ENCODE data around the gene SCAMP3. TPM values are rescaled to one million over a fixed set of nuclear protein-coding genes. Genes with fewer than 3 reads are reported as not detected.

Gene SCAMP3
- total RNA-seq, 1 experiment from 2014 or later = 64.2 TPM

GRCh38 chr1:155308493-155309422 lies 46.6 kb upstream of the SCAMP3 start, which contains the start of gene FDPS (continued):
- TF ChIP-seq ZBTB33 (IDR thresholded peaks at IDR 0.05; ENCODE audit: extremely low read depth, insufficient replicate concordance, low read length) (peak; percentile 96), SP1 (IDR thresholded peaks at IDR 0.05; ENCODE audit: low read depth) (peak; percentile 99), FOSL1 (IDR thresholded peaks at IDR 0.05; ENCODE audit: low read depth) (no peak), ZFX (IDR thresholded peaks at IDR 0.05) (peak; percentile 63; the same call in 1 of the 2 replicates), TCF7L2 (IDR thresholded peaks at IDR 0.05; ENCODE audit: borderline replicate concordance, extremely low read depth, insufficient read depth, insufficient read length) (peak; percentile 50), POLR2A (IDR thresholded peaks at IDR 0.05; ENCODE audit: borderline replicate concordance, extremely low read depth, insufficient read depth, insufficient read length) (peak; percentile 95), MAX (IDR thresholded peaks at IDR 0.05) (peak; percentile 75; the same call in 1 of the 2 replicates), SIN3A (IDR thresholded peaks at IDR 0.05; ENCODE audit: low read depth) (peak; percentile 83), ZNF274 (IDR thresholded peaks at IDR 0.05; ENCODE audit: low read depth, low read length) (no peak), CBX3 (IDR thresholded peaks at IDR 0.05; ENCODE audit: low read depth) (peak; percentile 35; the same call in 1 of the 2 replicates)
